A673 (cell line): ENCODE measurements around the gene RPN1.

ENCODE experiments used
- CTCF ChIP-seq: fragments of 300-800, 200-600 bp; sonication (generic); conservative IDR thresholded peaks from 2 replicates; pipeline ENCODE4 v1.5.1; 2017; ENCODE audit warnings: low read depth, mild to moderate bottlenecking, antibody characterized with exemption, low read length, moderate library complexity, mixed read lengths
- EZH2 ChIP-seq: fragments of 200-600 bp; sonication (generic); IDR thresholded peaks from 2 replicates; pipeline ENCODE4 v1.6.1; 2017; ENCODE audit warnings: borderline replicate concordance, low read depth, mild to moderate bottlenecking, mixed read lengths, antibody characterized with exemption, low read length; ENCODE audit not compliant: poor library complexity, severe bottlenecking

- TF ChIP-seq CTCF (no peak), EZH2 (no peak)
Measured at GRCh38 chr3:128647307-128647706, 3.3 kb downstream of the RPN1 start.
